ENCODE data around the gene ANO4. TPM values are rescaled to one million over a fixed set of nuclear protein-coding genes. Genes with fewer than 3 reads are reported as not detected.
"Not testable (repeated sequence)": the region's sequence is repeated elsewhere in the genome, so short reads cannot be mapped to it uniquely, and the experiment has no call there.

Gene ANO4
- total RNA-seq, 1 donor from 2014 or later = 7.3 TPM

- peaks cover 5% of the 10 kb centered on the region for H3K27me3 Mint-ChIP-seq
- no peaks in the 10 kb centered on the region for H3K9me3 Mint-ChIP-seq
- H3K27ac Mint-ChIP-seq = no peak overlapping the region
- H3K4me1 Mint-ChIP-seq (ENCODE audit: unreplicated experiment) = no peaks in the 10 kb centered on the region
- no peak overlapping the region for H3K4me3 Mint-ChIP-seq
- TF ChIP-seq, protein P1, sequence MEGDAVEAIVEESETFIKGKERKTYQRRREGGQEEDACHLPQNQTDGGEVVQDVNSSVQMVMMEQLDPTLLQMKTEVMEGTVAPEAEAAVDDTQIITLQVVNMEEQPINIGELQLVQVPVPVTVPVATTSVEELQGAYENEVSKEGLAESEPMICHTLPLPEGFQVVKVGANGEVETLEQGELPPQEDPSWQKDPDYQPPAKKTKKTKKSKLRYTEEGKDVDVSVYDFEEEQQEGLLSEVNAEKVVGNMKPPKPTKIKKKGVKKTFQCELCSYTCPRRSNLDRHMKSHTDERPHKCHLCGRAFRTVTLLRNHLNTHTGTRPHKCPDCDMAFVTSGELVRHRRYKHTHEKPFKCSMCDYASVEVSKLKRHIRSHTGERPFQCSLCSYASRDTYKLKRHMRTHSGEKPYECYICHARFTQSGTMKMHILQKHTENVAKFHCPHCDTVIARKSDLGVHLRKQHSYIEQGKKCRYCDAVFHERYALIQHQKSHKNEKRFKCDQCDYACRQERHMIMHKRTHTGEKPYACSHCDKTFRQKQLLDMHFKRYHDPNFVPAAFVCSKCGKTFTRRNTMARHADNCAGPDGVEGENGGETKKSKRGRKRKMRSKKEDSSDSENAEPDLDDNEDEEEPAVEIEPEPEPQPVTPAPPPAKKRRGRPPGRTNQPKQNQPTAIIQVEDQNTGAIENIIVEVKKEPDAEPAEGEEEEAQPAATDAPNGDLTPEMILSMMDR (conservative IDR thresholded peaks at IDR 0.05) = no peak
- H3K36me3 Mint-ChIP-seq = no peaks in the 10 kb centered on the region
- DNase-seq (ENCODE audit: extremely low spot score, unreplicated experiment) = no peak
Observed at GRCh38 chr12:101127521-101128219, 333.1 kb downstream of the ANO4 start.

DNA sequence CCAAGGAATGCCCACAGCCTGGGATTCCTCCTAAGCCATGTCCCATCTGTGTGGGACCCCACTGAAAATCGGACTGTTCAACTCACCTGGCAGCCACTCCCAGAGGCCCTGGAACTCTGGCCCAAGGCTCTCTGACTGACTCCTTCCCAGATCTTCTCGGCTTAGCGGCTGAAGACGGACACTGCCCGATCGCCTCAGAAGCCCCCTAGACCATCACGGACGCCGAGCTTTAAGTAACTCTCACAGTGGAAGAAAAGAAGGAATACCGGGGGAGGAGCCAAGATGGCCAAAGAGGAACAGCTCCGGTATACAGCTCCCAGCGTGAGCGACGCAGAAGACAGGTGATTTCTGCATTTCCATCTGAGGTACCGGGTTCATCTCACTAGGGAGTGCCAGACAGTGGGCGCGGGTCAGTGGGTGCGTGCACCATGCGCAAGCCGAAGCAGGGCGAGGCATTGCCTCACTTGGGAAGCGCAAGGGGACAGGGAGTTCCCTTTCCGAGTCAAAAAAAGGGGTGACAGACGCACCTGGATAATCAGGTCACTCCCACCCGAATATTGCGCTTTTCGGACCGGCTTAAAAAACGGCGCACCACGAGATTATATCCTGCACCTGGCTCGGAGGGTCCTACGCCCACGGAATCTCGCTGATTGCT, 351.3 kb downstream of the ANO4 start:
- peak overlapping the region; percentile 41 for H3K27ac Mint-ChIP-seq
- H3K36me3 Mint-ChIP-seq; H3K9me3 Mint-ChIP-seq; DNase-seq (ENCODE audit: extremely low spot score, unreplicated experiment); H3K27me3 Mint-ChIP-seq; H3K4me1 Mint-ChIP-seq (ENCODE audit: unreplicated experiment): not testable (repeated sequence)
- H3K4me3 Mint-ChIP-seq = peak overlapping the region; percentile 83

- Mint-ChIP-seq H3K36me3 (no peaks in the 10 kb centered on the region), H3K27me3 (peaks cover 20% of the 10 kb centered on the region), H3K9me3 (no peaks in the 10 kb centered on the region), H3K4me1 (ENCODE audit: unreplicated experiment) (no peaks in the 10 kb centered on the region), H3K27ac (no peak overlapping the region), H3K4me3 (no peak overlapping the region)
- TF ChIP-seq, protein P1 (conservative IDR thresholded peaks at IDR 0.05) = no peak
- DNase-seq (ENCODE audit: extremely low spot score, unreplicated experiment) = no peak
Observed at GRCh38 chr12:101165319-101165718, 370.7 kb downstream of the ANO4 start.

DNA sequence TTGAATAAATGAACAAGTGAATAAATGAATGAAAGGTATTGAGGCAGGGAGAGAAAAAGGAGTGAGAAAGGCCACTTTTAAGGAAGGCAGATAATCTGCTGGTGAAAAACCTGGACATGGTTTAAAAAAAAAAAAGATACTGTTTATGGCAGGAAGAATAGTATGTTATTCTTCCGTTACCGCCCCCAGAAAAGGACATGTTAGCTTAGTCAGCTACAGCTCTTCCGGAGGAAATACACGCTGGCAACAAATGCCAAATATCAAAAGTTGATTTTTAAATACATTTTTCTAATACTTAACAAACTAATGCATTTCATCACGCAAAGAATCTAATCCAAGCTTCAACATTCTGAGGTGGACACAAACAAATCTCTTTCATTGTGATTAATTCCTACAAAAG, 372.3 kb downstream of the ANO4 start:
- TF ChIP-seq, protein P1 (conservative IDR thresholded peaks at IDR 0.05) = no peak
- Mint-ChIP-seq H3K27ac (no peak overlapping the region), H3K27me3 (peaks cover 26% of the 10 kb centered on the region), H3K36me3 (no peaks in the 10 kb centered on the region), H3K9me3 (peaks cover 5% of the 10 kb centered on the region), H3K4me3 (no peak overlapping the region), H3K4me1 (ENCODE audit: unreplicated experiment) (no peaks in the 10 kb centered on the region)
- DNase-seq (ENCODE audit: extremely low spot score, unreplicated experiment) = no peak

- peaks cover 24% of the 10 kb centered on the region for H3K27me3 Mint-ChIP-seq
- TF ChIP-seq, protein P1 (conservative IDR thresholded peaks at IDR 0.05) = no peak
Observed at GRCh38 chr12:101168001-101168400, 373.4 kb downstream of the ANO4 start.

DNA sequence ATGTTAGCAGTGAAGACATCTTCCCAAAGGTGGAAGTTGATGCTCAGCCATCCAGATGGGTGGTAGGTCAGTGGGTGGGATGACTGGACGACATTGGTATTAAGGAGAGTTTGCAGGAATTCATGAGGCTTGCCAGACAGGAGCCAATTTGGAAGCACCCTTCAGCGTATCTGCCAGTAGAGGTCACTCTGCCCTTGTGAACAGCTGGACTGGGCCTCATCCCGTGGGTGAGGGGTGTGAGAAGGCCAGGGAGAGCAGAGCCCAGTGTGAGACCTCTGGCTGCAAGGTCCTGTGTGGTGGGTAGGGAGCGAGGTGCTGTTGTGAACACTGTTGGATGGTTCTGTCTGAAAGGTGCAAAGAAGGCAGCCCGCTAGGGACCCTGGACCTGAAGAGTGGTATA, 377.7 kb downstream of the ANO4 start:
- Mint-ChIP-seq H3K4me1 (ENCODE audit: unreplicated experiment) (no peaks in the 10 kb centered on the region), H3K27ac (no peak overlapping the region), H3K27me3 (peaks cover 33% of the 10 kb centered on the region), H3K4me3 (no peak overlapping the region), H3K9me3 (peaks cover 5% of the 10 kb centered on the region), H3K36me3 (no peaks in the 10 kb centered on the region)
- DNase-seq (ENCODE audit: extremely low spot score, unreplicated experiment) = no peak
- TF ChIP-seq, protein P1 (conservative IDR thresholded peaks at IDR 0.05) = no peak

More at GRCh38 chr12:101168001-101168400, 373.4 kb downstream of the ANO4 start:
- Mint-ChIP-seq H3K36me3 (no peaks in the 10 kb centered on the region), H3K9me3 (peaks cover 5% of the 10 kb centered on the region), H3K4me1 (ENCODE audit: unreplicated experiment) (no peaks in the 10 kb centered on the region), H3K4me3 (no peak overlapping the region), H3K27ac (no peak overlapping the region)
- DNase-seq (ENCODE audit: extremely low spot score, unreplicated experiment) = no peak

Data from type B pancreatic cell (in vitro differentiated cells).